H1 (cell line): Measurements from ENCODE around the gene MEI1. TPM values are rescaled to one million over a fixed set of nuclear protein-coding genes. Genes with fewer than 3 reads are reported as not detected.

ENCODE experiments used
- CTCF ChIA-PET: fragments of 300-600 bp; sonication (Branson Sonifier 250); formaldehyde crosslinking; loops from one replicate; lab custom pipeline; 2021; ENCODE audit not compliant: partially characterized antibody; lab: Charles Lee
- POLR2A ChIA-PET: fragments of 300-600 bp; sonication (Branson Sonifier 250); formaldehyde crosslinking; loops from one replicate; lab custom pipeline; 2021; ENCODE audit warnings: inconsistent platforms; ENCODE audit not compliant: partially characterized antibody; lab: Charles Lee
- DNase-seq, 2 experiments: peaks; one replicate each; pipeline versions ENCODE4 v3.0.0 to v3.0.0-alpha.2; 2010 to 2022; ENCODE audit warnings: low spot score in 2 of 2, low read depth in 1 of 2, mixed read lengths in 1 of 2
- FAIRE-seq: peaks from 2 replicates; lab custom pipeline; 2011; peaks lifted over from hg19 to GRCh38; lab: Jason Lieb, UNC
- H2AFZ ChIP-seq: 2 replicates; pipeline ENCODE4 v1.8.1; 2012; ENCODE audit warnings: low read length, inconsistent platforms
- H2AK5ac ChIP-seq: 2 replicates; pipeline ENCODE4 v1.6.1; 2013; ENCODE audit warnings: low read depth, low read length
- H2BK120ac ChIP-seq: replicated peaks from 2 replicates; pipeline ENCODE3; 2013; ENCODE audit warnings: low read depth, low read length, inconsistent platforms
- H2BK12ac ChIP-seq: 2 replicates; pipeline ENCODE4 v1.6.1; 2013; ENCODE audit warnings: low read depth, low read length
- H2BK15ac ChIP-seq: 2 replicates; pipeline ENCODE4 v1.6.1; 2013; ENCODE audit warnings: low read length
- H2BK20ac ChIP-seq: 2 replicates; pipeline ENCODE4 v1.6.1; 2013; ENCODE audit warnings: low read length
- H2BK5ac ChIP-seq: 2 replicates; pipeline ENCODE4 v1.6.1; 2013; ENCODE audit warnings: low read depth, low read length
- H3K14ac ChIP-seq: 2 replicates; pipeline ENCODE4 v1.6.1; 2013; ENCODE audit warnings: inconsistent platforms; ENCODE audit not compliant: insufficient read length
- H3K18ac ChIP-seq: 2 replicates; pipeline ENCODE4 v1.6.1; 2013; ENCODE audit warnings: low read length; ENCODE audit errors: extremely low read depth
- H3K23ac ChIP-seq: 2 replicates; pipeline ENCODE4 v1.6.1; 2013; ENCODE audit warnings: inconsistent platforms; ENCODE audit not compliant: insufficient read length
- H3K23me2 ChIP-seq: 2 replicates; pipeline ENCODE4 v1.6.1; 2013; ENCODE audit warnings: low read depth, low read length
- H3K27ac ChIP-seq: 2 replicates; pipeline ENCODE4 v1.6.1; 2011; ENCODE audit warnings: low read depth, low read length, inconsistent platforms
- H3K27me3 ChIP-seq, 4 experiments: replicated peaks in 1 of 4; 1 replicate in 1 of 4; 2 replicates in 3 of 4; pipeline versions ENCODE4 v1.6.1 to v1.8.1; 2011 to 2013; ENCODE audit warnings: low read length in 3 of 4, mild to moderate bottlenecking in 3 of 4, inconsistent platforms in 2 of 4, mixed read lengths in 2 of 4, moderate library complexity in 1 of 4; ENCODE audit not compliant: control insufficient read depth in 3 of 4, insufficient read depth in 3 of 4; ENCODE audit errors: extremely low read depth in 1 of 4
- H3K36me3 ChIP-seq, 4 experiments: 2 replicates each; pipeline versions ENCODE4 v1.6.1 to v1.8.1; 2011 to 2013; ENCODE audit warnings: mild to moderate bottlenecking in 4 of 4, low read length in 3 of 4, moderate library complexity in 2 of 4, control low read depth in 1 of 4, inconsistent platforms in 1 of 4; ENCODE audit not compliant: insufficient read depth in 4 of 4, control insufficient read depth in 2 of 4
- H3K4ac ChIP-seq: replicated peaks from 2 replicates; pipeline ENCODE3; 2013; ENCODE audit warnings: low read length, low read depth, mixed read lengths, inconsistent platforms; ENCODE audit not compliant: insufficient read length
- H3K4me1 ChIP-seq, 4 experiments: replicated peaks in 1 of 4; 1 replicate in 1 of 4; 2 replicates in 3 of 4; pipeline versions ENCODE4 v1.6.1 to v1.8.1; 2011 to 2013; ENCODE audit warnings: low read length in 3 of 4, inconsistent platforms in 2 of 4, mixed read lengths in 1 of 4; ENCODE audit not compliant: insufficient read depth in 4 of 4, control insufficient read depth in 3 of 4
- H3K4me2 ChIP-seq, 2 experiments: 2 replicates each; pipeline versions ENCODE4 v1.6.1 to v1.8.1; 2011 to 2013; ENCODE audit warnings: low read depth in 2 of 2, low read length in 2 of 2, control low read depth in 1 of 2, inconsistent platforms in 1 of 2, mild to moderate bottlenecking in 1 of 2; ENCODE audit not compliant: insufficient read depth in 1 of 2
- H3K4me3 ChIP-seq, 4 experiments: fragments of 200-600, 300-600 bp in 1 of 4; sonication (generic), shearing (Covaris generic), sonication (Bioruptor Twin) in 1 of 4; 2 replicates each; pipeline versions ENCODE4 v1.5.1 to v1.8.1; 2011 to 2016; ENCODE audit warnings: low read length in 4 of 4, low read depth in 3 of 4, control low read depth in 2 of 4, inconsistent platforms in 2 of 4, mild to moderate bottlenecking in 2 of 4, mixed read lengths in 1 of 4, moderate library complexity in 1 of 4; ENCODE audit not compliant: insufficient read depth in 2 of 4; ENCODE audit errors: extremely low read depth in 1 of 4
- H3K56ac ChIP-seq: replicated peaks from 2 replicates; pipeline ENCODE3; 2013; ENCODE audit warnings: low read depth, mild to moderate bottlenecking, mixed read lengths, low read length, inconsistent platforms; ENCODE audit not compliant: insufficient read length
- H3K79me1 ChIP-seq: 2 replicates; pipeline ENCODE4 v1.6.1; 2013; ENCODE audit warnings: low read depth, low read length, control low read depth
- H3K79me2 ChIP-seq, 2 experiments: 2 replicates each; pipeline versions ENCODE4 v1.6.1 to v1.8.1; 2012 to 2013; ENCODE audit warnings: low read length in 2 of 2, mild to moderate bottlenecking in 2 of 2, inconsistent platforms in 1 of 2; ENCODE audit not compliant: insufficient read depth in 2 of 2, control insufficient read depth in 1 of 2
- H3K9ac ChIP-seq, 4 experiments: replicated peaks in 1 of 4; 1 replicate in 1 of 4; 2 replicates in 3 of 4; pipeline versions ENCODE4 v1.6.1 to v1.8.1; 2011 to 2013; ENCODE audit warnings: low read depth in 3 of 4, low read length in 3 of 4, control low read depth in 2 of 4, mild to moderate bottlenecking in 2 of 4, moderate library complexity in 2 of 4, inconsistent platforms in 1 of 4; ENCODE audit errors: extremely low read depth in 1 of 4
- H3K9me3 ChIP-seq, 2 experiments: 2 replicates each; pipeline versions ENCODE4 v1.6.1 to v1.8.1; 2012 to 2013; ENCODE audit warnings: mild to moderate bottlenecking in 2 of 2, moderate library complexity in 2 of 2, control low read depth in 1 of 2, inconsistent platforms in 1 of 2, low read depth in 1 of 2, low read length in 1 of 2, mixed read lengths in 1 of 2; ENCODE audit not compliant: insufficient read depth in 2 of 2
- H4K20me1 ChIP-seq, 2 experiments: replicated peaks in 1 of 2; 2 replicates each; pipeline versions ENCODE3 to v1.8.1; 2011 to 2013; ENCODE audit warnings: inconsistent platforms in 2 of 2, low read length in 2 of 2, mild to moderate bottlenecking in 1 of 2; ENCODE audit not compliant: insufficient read depth in 2 of 2, control insufficient read depth in 1 of 2
- H4K5ac ChIP-seq: 2 replicates; pipeline ENCODE4 v1.6.1; 2013; ENCODE audit warnings: low read length, low read depth, mixed read lengths, inconsistent platforms; ENCODE audit not compliant: insufficient read length
- H4K8ac ChIP-seq: 2 replicates; pipeline ENCODE4 v1.8.0; 2013; ENCODE audit warnings: mild to moderate bottlenecking, moderate library complexity, low read length, inconsistent platforms; ENCODE audit not compliant: insufficient read depth; ENCODE audit errors: extremely low read depth
- H4K91ac ChIP-seq: replicated peaks from 2 replicates; pipeline ENCODE3; 2013; ENCODE audit warnings: low read length, mixed read lengths, inconsistent platforms; ENCODE audit not compliant: insufficient read length
- BACH1 ChIP-seq: IDR thresholded peaks from 2 replicates; pipeline ENCODE4 v1.6.1; 2012; ENCODE audit warnings: low read length, improper control_type of control experiment
- BRCA1 ChIP-seq: IDR thresholded peaks from 2 replicates; pipeline ENCODE4 v1.6.1; 2012; ENCODE audit warnings: low read depth, low read length, improper control_type of control experiment
- EZH2 ChIP-seq: fragments of 200-600 bp; sonication (generic); IDR thresholded peaks from 2 replicates; pipeline ENCODE4 v1.7.1; 2012; ENCODE audit warnings: low read depth, mild to moderate bottlenecking, moderate library complexity, low read length, inconsistent platforms; ENCODE audit not compliant: severe bottlenecking
- GTF2F1 ChIP-seq: IDR thresholded peaks from 2 replicates; pipeline ENCODE4 v1.6.1; 2012; ENCODE audit warnings: low read depth, low read length, improper control_type of control experiment, borderline replicate concordance
- NANOG ChIP-seq: IDR thresholded peaks from 2 replicates; pipeline ENCODE4 v1.6.1; 2011; ENCODE audit warnings: low read length, low read depth, mild to moderate bottlenecking, inconsistent platforms; ENCODE audit not compliant: insufficient read depth, poor library complexity, severe bottlenecking
- TAF7 ChIP-seq: optimal IDR thresholded peaks from 2 replicates; pipeline ENCODE3; 2011; ENCODE audit warnings: low read depth, mild to moderate bottlenecking, inconsistent platforms, low read length, moderate library complexity, borderline replicate concordance
- YY1 ChIP-seq: IDR thresholded peaks from 2 replicates; pipeline ENCODE4 v1.6.1; 2011; ENCODE audit warnings: low read depth, mild to moderate bottlenecking, low read length
- WGBS, 2 experiments: shearing (Covaris generic) in 1 of 2; methylation state at CpG; one replicate each; pipeline versions ENCODE4 v1.1.6 to v1.1.7; 2013 to 2015; ENCODE audit warnings: low lambda C conversion rate in 2 of 2, mixed read lengths in 2 of 2, inconsistent platforms in 1 of 2, low coverage in 1 of 2, missing lambda C conversion rate in 1 of 2; ENCODE audit not compliant: insufficient replicate concordance in 2 of 2, insufficient coverage in 1 of 2, insufficient read length in 1 of 2; ENCODE audit errors: extremely low coverage in 1 of 2, missing lambda C conversion rate in 1 of 2; 5-methylcytosine and 5-hydroxymethylcytosine counted together
- polyA plus RNA-seq, 7 experiments: library from polyadenylated mRNA; depleted of rRNA in 3 of 7; stranded (reverse) in 5 of 7; unstranded in 2 of 7; fragments of >200 nt in 5 of 7; fragments of 200-250 nt in 2 of 7; gene quantifications; 1 replicate in 5 of 7; 2 replicates in 1 of 7; 4 replicates in 1 of 7; pipeline versions ENCODE4 v1.2.1 to v1.2.3, GENCODE V29; 2011 to 2013; ENCODE audit warnings: missing spikeins in 2 of 7, mixed read lengths in 2 of 7
- total RNA-seq: library from RNA; stranded (reverse); fragmentation: NEBNext Ultra II Directional; extraction: Animal tissue kit (Norgen Biotek cat#: 25700); gene quantifications from 2 replicates; pipeline ENCODE4 v1.2.1, GENCODE V29; 2021

Gene MEI1
- total and polyA plus RNA-seq, 2 of the 8 experiments (the other 6 are each of a cell fraction or from before 2014, with no cell fraction given) = 0.27 to 0.54 TPM

- Histone ChIP-seq H4K91ac (no peak overlapping the region), H2AFZ (no peak overlapping the region)
- 95% methylated on average over 9 of the region's 9 CpGs; no CpG with 5 or more reads in 1 of the 2 experiments for WGBS, 2 experiments
Measured at GRCh38 chr22:41713004-41713403, 13.7 kb downstream of the MEI1 start.

More at GRCh38 chr22:41713004-41713403, 13.7 kb downstream of the MEI1 start:
- DNase-seq (no peak), FAIRE-seq (no peak)
- no peaks in the 10 kb centered on the region for H3K9me3 ChIP-seq
- no peaks in the 10 kb centered on the region for H3K79me1 ChIP-seq
- H3K9ac ChIP-seq = no peak overlapping the region
- no peak overlapping the region for H3K4me2 ChIP-seq
- H3K18ac ChIP-seq = no peak overlapping the region
- TF ChIP-seq BACH1 (no peak), NANOG (no peak), BRCA1 (no peak), TAF7 (no peak), EZH2 (no peak), YY1 (no peak), GTF2F1 (no peak)
- no peaks in the 10 kb centered on the region for H3K79me2 ChIP-seq
- POLR2A ChIA-PET = interaction anchor here (0.9 kb wide), 1 partner anchor 9 kb away, joined by 3 read pairs; no protein-coding TSS in a partner anchor
- no peaks in the 10 kb centered on the region; a peak in 2 of 7 replicates for H3K27me3 ChIP-seq
- CTCF ChIA-PET = interaction anchor here (0.5 to 4.0 kb wide), 3 partner anchors 10 to 16 kb away, joined by 3 to 18 read pairs (median 3); no protein-coding TSS in a partner anchor
- no peak overlapping the region for H2BK15ac ChIP-seq
- H4K20me1 ChIP-seq = no peaks in the 10 kb centered on the region
- H4K8ac ChIP-seq = no peak overlapping the region
- H2BK5ac ChIP-seq = no peak overlapping the region
- H3K4me3 ChIP-seq = no peak overlapping the region
- H3K14ac ChIP-seq = no peak overlapping the region
- no peak overlapping the region for H2AK5ac ChIP-seq
- H2BK120ac ChIP-seq = no peak overlapping the region
- H3K4me1 ChIP-seq = no peaks in the 10 kb centered on the region
- no peak overlapping the region for H2BK20ac ChIP-seq
- H4K5ac ChIP-seq = no peak overlapping the region
- no peak overlapping the region for H3K56ac ChIP-seq
- no peak overlapping the region for H3K27ac ChIP-seq
- H3K4ac ChIP-seq = no peak overlapping the region
- no peak overlapping the region for H2BK12ac ChIP-seq
- H3K23ac ChIP-seq = no peak overlapping the region
- H3K36me3 ChIP-seq = no peaks in the 10 kb centered on the region
- H3K23me2 ChIP-seq = no peaks in the 10 kb centered on the region
